Stimulated activated CD8-positive, alpha-beta memory T cell treated with anti-CD3 and anti-CD28 coated beads, Interleukin-2, amount 100 ng/mL, for 1 hour (primary cell): ENCODE measurements around the gene CLEC16A.
"Not testable (repeated sequence)": the region's sequence is repeated elsewhere in the genome, so short reads cannot be mapped to it uniquely, and the experiment has no call there.

Experiments used
- DNase-seq, 2 donors: peaks; one replicate each; pipeline ENCODE4 v3.0.0-alpha.2; 2020; ENCODE audit warnings: low read depth in 2 of 2

CLEC16A gene

DNA sequence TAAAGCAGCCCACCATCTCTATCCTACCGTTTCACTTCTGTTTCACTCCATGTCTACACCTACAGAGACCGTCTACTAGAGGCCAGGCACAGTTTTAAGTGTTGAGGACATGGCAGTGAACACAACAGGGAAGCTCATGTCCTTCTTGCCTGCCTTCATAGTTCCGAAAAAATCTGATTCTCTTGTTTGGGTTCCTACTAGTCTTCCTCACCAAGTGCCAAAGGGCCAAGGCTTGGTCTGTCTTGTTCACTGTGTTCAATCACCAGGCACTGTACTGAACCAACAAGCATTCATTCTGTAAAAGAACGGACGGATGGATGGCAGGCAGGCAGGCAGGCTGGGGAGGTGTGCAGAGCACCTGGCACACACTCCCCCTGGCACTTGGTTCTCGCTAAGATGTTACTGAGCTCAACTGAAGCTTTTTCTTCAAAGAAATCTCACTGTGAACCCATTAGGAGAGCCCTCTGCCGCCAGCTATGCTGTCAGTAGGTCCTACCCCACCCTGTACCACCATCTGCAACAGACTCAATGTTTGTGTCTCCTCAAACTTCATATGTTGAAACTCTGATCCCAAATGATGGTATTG, 4.6 kb upstream of the CLEC16A start:
- DNase-seq = no peak

DNA sequence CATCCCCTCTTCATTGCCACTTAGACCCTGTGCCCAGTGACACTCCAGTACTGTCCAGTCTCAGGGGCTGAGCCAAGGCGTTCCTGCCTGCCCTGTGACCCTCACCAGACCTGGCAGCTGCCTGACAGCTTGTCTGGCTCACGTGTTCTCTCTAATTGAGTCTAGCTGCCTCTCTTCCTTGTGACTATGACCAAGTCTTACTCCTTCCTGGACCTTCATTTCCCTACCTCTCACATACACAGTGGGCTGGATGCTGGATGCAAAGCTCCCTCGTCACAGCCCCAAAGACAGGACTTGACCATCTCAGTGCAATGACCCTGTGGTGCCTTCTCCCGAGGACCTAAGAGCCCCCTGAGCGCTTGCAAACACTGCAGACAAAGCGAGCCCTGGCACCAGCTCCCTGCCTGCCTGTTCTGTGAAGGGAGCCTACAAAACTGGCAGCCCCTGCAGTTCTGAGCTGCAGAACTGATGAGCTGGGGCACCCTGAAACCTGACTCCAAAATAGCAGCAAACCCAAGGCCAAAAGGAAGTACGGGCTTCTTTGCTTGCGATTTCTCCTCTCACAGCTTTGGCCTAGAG, 3.8 kb upstream of the CLEC16A start:
- no peak for DNase-seq

DNA sequence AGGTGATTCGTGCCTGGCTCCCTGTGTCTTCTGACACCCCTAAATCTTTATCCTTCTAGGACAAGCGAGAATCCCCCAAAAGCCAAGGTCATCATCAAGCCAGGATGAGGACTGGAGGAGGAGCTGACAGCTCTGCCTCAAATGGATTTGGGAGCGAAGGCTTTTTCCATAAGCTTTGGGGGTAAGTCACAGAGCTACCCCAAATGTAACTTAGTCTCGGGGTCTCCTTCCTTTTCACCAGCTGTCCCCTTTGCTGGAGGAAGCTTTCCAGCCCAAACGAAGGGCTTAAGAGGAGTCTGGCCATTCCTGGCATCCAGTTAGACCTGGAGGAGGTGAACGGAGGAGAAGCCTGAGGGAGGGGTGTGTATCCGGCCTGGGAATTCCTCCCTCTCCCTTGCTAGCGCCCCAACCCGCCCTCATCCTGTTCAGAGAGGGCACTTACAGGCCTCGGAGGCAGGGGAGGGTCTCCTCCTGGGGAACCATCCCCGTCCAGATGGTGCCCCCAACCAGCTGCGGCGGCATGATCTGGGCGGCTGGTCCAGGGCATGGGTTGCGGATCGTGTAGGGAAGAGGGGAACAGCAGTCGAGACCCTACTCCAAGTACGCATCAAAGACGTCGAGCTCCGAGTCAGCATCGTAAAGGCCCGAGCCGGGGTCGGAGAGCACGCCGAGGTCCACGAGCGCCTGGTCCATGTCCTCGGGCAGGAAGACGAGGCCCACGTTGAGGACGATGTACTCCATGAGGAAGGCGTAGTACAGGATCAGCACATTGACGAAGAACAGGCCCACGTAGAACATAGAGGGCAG, 3.0 kb upstream of the CLEC16A start:
- DNase-seq = no peak

DNA sequence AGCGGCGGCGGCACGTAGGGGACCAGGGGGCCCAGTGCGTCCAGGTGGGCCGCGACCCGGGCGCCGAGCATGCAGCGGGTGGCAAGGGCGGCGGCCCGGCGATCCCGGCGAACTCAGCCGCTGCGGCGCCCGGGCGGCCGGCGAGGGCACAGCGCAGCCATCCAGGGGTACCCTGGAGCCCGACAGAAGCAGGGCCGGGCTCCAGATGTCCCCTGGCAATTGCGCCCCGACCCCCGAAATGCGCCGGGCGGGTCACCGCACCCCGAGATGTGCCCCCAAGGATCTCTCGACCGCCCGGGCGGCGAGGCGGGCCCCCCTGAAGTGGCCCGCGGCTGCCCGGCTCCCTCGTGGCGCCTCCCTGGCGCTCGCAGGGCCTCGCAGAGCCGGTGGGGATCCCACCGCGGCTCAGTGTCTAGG, 2.4 kb upstream of the CLEC16A start:
- DNase-seq = not testable (repeated sequence)

DNA sequence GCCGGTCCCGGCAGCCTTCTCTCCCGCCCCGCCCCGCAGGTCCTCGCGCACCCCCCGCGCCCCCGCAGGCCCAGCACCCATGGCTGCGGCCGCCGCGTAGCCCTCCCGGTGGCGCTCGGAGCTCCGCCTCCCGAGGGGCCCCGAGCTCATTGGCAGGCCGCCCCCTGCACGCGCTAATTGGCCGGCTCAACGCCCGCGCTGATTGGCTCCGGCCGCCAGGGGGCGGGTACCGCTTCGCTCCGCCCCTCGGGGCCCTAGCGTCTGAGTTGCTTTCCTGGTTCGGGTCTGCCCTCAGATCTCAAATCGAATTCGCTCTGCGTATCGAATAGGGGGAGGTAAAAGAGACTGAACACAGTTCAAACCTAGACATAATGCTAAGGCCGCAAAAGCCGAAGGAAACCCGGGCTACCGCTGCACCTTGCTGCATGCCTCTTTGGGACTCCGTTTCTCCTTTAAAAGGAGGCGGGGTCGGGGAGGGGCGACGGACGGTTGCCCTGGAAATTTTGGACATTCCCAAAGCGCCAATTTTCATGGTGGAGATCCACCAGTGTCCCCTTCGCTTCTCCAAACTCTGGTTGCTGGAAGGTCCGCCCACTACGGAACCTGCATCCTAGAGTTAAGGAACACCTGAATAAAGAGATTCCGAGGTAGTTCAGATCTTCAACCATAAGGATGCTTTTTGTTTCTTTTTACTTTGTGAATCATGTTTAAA, 1.9 kb upstream of the CLEC16A start, which contains the start of gene DEXI:
Gene DEXI (minus strand): TSS at position 117 of the 712 bp plus-strand sequence. CDS start 463 bp downstream, outside the sequence.
- peak; percentile 89 to 90 for DNase-seq

DNA sequence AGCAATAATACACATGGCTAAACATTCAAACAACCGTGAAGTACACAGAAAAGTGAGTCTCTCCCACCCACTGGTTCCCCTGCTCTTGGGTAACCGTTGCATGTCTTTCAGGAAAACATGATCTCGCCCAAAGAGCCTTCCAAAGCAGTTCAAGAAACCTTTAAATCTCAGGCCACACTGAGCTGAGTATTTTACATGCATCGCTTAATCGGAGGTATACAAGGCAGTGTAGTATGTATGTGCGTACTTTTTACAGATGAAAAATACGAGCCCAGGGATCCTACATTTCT, 1.4 kb upstream of the CLEC16A start:
- DNase-seq = no peak

DNA sequence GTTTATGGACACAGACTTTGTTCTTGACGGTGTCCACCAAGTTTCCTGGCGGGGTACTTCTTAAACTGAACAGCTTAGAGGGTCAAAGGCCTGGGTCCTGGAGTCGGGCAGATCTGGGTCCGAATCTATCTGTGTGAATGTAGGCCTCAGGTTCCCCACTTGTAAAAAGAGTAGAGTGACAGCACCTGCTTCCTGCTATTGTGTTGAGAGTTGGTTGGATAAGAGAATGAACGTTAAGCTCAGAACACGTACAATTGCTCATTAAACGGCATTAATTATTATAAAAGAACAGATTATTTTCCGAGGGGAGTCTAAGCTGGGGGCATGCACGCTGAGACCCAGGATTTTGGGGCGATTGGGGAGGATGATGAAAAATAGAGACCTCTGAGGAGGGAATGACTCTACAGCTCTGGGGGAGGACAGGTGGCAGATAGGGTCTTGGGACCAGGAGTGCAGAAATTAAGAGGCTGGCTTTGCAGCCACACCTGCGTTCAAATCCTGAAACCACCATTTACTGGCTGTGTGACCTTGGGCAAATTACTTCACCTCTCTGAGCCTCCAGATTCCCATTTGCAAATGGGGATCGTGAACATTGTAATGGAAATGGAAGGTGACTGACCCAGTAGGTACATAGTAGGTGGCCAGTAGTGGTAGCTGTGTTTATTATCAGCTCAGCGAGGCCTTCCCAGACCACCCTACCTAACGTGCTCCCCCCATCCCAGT, 862 bp downstream of the CLEC16A start:
- no peak for DNase-seq

DNA sequence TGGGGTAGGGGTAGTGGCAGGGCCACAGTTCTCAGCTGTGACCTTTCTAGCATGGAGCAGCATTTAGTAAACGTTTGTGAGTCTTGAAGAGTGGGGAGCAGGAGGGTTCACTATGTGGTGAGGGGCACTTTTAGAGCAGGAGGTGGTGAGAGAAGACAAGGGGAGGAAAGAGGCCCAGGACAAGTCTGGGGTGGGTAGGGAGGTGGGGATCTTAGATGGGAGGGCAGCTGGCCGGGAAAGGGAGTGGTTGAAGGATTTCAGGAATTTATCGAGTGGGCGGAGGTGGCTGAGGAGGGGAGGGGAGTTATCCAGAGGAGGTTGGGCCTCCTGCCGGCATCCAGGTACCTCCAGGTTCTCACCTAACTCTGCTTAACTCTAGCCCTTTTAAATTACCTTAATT, 1.9 kb downstream of the CLEC16A start:
- no peak for DNase-seq

DNA sequence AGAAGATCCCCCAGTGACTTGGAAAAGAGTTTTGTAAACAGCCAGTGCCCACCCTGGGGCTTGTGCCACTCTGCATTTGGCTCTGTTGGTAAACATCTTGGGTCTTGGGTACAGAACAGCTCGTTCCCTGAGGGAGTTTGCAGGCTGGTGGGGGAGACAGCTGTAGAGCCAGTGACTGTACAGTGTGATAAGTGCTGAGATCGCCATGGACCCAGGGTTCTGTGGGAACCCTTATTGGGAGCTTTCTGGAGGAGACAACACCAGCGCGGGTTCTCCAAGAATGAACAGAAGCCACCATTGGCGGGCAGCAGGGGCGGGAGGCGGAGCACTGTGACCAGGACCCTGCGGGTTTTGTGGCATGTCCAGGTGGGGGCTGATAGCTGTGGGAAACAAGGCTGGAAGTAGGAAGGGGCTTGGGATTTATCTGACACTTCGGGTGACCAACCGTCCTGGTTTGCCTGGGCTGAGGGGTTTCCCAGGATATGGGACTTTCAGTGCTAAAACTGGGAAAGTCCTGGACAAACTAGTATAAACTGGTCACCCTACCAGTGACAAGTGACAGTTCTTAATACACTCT, 2.9 kb downstream of the CLEC16A start:
- DNase-seq = no peak

DNA sequence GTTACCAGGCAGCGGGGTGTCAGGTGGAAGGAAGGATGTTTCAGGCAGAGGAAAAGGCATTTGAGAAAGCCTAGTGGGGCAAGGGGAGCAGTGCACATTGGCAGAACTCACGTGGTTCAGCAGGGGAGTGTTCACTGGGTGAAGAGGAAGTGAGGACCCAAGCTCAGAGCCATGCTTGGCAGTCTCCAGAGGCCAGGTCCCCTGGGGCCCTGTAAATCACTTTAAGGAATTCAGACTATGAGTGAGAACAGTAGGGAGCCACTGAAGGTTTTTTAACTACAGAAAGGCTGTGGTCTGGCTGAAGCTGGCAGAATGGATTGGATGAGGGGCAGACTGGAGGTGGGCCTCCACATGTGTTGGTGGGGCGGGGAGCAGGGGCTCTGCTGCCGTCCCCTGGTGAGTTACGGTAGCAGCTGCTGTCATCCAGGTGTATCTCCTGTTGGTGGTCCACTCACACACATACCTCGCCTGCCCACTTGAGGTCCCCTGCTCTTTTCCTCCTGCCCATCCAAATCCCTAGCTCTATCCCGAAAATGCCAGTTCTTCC, 5.1 kb downstream of the CLEC16A start:
- DNase-seq = no peak

DNA sequence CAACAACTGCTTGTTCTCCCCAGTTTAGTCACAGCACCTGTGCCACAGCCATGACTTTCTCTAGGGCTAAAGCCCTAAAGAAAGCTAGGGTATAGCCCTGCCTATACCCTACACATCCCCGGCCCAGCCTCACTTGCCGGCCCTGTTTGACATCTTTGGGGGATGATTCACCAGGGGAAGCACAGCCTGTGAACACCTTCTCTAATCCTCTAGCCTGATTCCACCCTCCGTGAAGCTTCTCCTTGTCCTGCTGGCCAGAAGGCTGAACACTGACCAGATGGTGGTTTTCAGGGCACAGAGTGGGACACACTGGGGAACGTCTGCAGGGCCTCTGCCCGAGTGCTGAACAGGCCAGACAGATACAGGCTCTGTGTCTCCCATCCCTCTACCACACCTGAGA, 6.0 kb downstream of the CLEC16A start:
- no peak for DNase-seq

DNA sequence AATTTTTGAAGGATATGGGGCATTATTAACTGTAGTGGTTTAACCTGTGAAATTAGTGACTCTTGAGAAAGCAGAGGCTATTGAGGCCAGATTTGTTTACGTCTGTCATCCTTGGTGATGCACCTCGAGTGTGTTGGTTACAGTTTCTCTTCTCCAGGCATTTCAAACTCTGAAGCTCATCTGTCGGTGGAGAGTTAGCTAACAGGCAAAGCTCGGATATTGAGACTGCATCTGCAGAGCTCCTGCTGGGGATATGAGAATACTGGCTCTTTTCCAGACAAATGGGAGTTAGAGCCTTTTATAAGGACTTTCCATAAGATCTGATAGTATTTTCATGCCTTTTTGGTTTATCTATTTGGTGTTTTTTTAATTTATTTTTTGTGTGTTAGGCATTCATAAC, 6.7 kb downstream of the CLEC16A start:
- no peak for DNase-seq

DNA sequence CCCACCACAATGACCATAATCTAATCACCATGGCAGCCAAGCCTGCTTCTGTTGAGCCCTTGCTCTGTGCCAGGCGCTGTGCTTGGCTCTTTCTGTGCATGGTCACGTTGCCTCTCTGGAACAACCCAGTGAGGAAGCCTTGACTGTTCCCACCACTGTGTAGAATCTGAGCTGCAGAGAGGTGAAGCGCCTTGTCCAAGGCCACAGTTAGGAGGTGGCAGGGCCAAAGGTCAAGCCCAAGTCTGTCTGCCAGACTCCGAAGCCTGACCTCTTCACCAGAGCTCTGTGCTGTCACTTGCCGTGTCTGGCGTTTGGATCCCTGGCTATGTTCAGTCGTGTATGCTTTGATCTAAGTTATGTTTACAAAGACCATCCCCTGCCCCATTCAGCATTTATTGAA, 10.5 kb downstream of the CLEC16A start:
- DNase-seq = no peak

DNA sequence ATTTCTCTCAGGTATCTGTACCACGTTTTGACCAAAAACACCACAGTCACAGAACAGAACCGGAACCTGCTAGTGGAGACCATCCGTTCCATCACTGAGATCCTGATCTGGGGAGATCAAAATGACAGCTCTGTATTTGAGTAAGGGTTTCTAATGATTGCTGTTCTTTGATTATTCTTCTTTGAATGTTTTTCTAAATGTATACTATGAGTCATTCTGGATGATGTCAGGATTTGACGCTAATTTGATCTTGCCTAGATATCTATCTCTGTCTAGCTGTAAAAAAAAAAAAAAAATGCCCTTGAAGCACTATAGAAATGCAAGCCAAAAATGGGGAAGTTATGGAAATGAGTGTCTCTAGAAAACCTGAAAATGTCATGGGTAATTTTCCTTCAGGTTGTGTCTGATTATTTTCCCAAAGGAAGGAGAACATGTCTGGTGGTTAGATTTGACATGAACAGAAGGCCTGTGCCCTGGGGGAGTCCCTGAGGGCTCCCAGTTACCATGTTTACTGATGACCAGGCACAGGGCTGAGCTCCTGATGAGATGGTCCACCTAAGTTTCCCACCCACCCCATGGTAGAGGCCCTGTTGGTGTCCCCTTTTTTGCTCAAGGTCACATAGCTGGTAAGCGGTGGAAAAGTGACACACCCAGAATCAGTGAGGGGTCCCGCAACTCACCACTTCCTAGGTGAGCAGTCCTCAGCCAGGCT, 13.6 kb downstream of the CLEC16A start:
- no peak for DNase-seq

DNA sequence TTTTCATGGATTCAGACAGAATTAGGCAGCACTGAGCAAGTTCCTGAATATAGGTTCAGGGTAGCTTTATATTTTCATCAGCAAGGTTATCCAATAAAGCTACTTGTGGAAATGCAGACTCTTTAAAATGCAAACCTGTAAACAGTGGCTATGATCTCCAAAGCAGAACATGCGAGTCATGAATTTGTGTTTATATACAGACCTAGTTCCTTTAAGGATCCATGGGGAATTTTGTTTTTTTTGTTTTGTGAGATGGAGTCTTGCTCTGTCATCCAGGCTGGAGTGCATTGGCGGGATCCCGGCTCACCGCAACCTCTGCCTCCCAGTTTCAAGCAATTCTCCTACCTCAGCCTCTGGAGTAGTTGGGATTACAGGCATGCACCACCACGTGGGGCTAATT, 14.8 kb downstream of the CLEC16A start:
- DNase-seq = no peak

DNA sequence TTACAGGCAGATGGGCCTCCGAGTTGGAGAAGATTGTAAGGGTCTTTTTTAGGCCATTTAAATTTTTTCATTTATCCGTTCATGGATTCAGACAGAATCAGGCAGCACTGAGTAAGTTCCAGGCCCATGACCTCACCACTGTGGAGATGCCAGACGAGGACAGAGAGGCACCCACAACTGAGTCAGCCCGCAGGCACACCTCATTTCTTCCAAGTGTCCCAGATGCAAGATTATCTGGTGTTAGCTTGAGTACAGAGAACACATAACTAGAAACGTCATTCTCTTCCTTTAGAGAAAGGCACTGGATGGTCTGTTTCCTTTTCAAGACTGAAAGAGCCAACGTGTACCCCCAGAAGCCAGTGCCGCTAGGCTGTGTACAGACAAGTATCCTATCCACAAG, 16.9 kb downstream of the CLEC16A start:
- DNase-seq = no peak

DNA sequence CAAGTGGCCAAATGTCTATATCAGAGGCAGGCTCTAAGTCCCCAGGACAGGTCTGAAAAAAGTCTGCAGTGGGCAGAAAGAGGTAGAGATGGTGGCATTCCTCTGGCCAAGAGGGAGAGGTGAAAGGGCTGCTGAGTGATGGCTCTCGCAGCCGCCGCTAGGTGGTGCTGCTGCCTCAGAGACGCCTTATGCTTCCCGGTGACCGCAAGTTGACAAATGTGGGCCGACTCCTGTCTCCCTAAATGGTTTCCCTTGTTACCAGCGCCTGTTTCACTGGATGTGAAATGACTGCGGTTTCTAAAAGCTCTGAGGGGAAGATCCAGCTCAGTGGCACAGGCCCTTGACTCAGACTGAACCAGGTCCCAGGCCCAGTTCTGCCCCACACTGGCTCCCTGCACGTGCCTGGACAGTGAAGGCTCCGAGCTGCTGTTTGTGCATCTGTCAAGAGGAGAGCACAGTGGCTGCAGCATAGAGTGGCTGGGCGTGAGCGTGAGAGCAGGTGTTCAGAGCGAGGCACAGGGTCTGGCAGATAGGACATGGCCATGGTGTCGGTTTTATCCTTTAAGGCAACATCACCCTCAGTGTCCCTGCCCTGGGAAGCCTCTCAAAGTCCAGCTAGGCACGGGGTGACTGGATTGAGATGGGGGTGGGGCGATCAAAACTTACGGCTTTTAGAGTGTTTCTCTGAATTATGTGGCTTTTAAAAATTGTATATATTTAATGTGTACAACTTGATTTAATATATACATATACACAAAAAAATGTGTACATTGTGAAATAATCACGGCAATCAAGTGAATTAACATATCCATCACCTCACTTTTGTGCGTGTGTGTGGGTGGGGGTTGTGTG, 19.9 kb downstream of the CLEC16A start:
- DNase-seq = peak; percentile 68 to 69

DNA sequence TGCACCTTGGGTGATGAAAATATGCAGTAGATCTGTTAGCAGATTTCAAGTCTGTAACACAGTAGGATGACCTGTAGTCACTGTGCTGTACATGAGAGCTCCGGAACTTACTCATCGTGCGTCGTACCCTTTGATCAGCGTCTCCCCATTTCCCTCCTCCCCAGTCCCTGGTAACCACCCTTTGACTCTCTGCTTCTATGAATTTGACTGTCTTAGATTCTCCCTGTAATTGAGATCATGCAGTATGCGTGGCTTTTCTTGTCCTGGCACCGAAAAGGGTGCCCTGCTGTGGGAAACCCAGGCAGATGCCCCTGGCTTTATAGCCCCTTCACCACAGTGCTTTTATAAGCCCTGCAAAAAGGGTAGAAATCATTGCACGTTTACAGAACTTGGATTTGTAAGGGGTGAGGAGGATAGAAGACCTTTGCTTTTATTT, 20.5 kb downstream of the CLEC16A start:
- peak in 1 of 2 donors; percentile 24 for DNase-seq

DNA sequence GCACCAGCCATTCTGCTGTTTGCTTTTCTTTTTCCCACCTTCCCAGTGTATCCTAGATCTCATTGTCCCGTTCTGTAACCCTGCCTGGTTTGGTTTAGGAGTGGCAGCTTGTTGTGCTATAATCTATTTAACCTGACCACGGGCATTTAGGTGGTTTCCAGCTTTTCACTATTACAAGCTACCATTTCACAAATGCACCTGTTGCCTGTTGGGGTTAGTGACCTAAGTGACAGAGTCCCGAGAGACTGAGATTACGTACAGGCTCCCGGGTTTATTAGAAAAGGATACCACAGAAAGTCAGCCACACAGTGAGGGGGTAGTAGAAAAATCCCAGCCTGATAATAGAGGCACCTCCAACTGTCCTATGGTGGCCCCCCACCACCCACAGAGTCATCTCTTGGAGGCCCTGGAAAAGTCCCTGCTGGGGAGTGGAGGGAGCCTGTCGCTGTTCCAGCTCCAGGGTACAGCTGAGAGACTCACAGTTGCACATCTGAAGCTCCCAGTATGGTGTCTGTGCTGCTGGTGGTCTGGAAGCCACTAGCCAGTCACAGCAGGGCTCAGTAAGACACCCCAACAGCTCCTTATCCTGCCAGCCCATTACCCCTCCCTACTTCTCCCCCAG, 21.2 kb downstream of the CLEC16A start:
- DNase-seq = no peak
